Right ventricle myocardium superior (tissue), 1 donor: ENCODE measurements around the gene TYMS. TPM values are rescaled to one million over a fixed set of nuclear protein-coding genes. Genes with fewer than 3 reads are reported as not detected.

Source experiments
- total RNA-seq: library from RNA; stranded (reverse); fragmentation: NEBNext Ultra II Directional; extraction: Animal tissue kit (Norgen Biotek cat#: 25700); gene quantifications from one replicate; pipeline ENCODE4 v1.2.1, GENCODE V29; 2021
- donor health status: DM: no; HTN: yes; CAD: no; lungs with severe emphysema.

Gene TYMS
- total RNA-seq, 1 donor from 2014 or later: 2.7 TPM

Other genes starting within 250 kb of the TYMS start
- 9.1 TPM for gene COLEC12, start 157.0 kb upstream of the TYMS start, total RNA-seq
- not detected for gene CETN1, start 77.3 kb upstream of the TYMS start, total RNA-seq
- 0.22 TPM for gene CLUL1, start 60.7 kb upstream of the TYMS start, total RNA-seq
- gene ENOSF1, start 55.0 kb downstream of the TYMS start, total RNA-seq: 20.9 TPM
- 21.8 TPM for gene YES1, start 154.6 kb downstream of the TYMS start, total RNA-seq
- gene ADCYAP1, start 247.2 kb downstream of the TYMS start, total RNA-seq: not detected